Neural progenitor cell (in vitro differentiated cells): ENCODE measurements around the gene CREBBP. TPM values are rescaled to one million over a fixed set of nuclear protein-coding genes. Genes with fewer than 3 reads are reported as not detected.

Source experiments
- DNase-seq: peaks from one replicate; pipeline ENCODE4 v3.0.0-alpha.2; 2016; ENCODE audit warnings: low spot score
- H2AFZ ChIP-seq: fragments of 200-600 bp; sonication (generic); replicated peaks from 2 replicates; pipeline ENCODE4 v1.6.1; 2016; ENCODE audit warnings: antibody characterized with exemption
- H3F3A ChIP-seq: fragments of 200-600 bp; sonication (generic); 2 replicates; pipeline ENCODE4 v1.6.1; 2016; ENCODE audit warnings: antibody characterized with exemption, low read depth
- H3K27ac ChIP-seq: fragments of 200-600 bp; sonication (generic); 2 replicates; pipeline ENCODE4 v1.5.1; 2016; ENCODE audit warnings: mild to moderate bottlenecking
- H3K27me3 ChIP-seq: fragments of 200-600 bp; sonication (generic); 2 replicates; pipeline ENCODE4 v1.6.1; 2016; ENCODE audit warnings: mild to moderate bottlenecking, moderate library complexity
- H3K36me3 ChIP-seq: fragments of 200-600 bp; sonication (generic); 2 replicates; pipeline ENCODE4 v1.5.1; 2016
- H3K4me1 ChIP-seq: fragments of 200-600 bp; sonication (generic); 2 replicates; pipeline ENCODE4 v1.6.1; 2016; ENCODE audit warnings: mixed run types
- H3K4me2 ChIP-seq: fragments of 200-600 bp; sonication (generic); 2 replicates; pipeline ENCODE4 v1.6.1; 2016
- H3K4me3 ChIP-seq: fragments of 200-600 bp; sonication (generic); 2 replicates; pipeline ENCODE4 v1.5.1; 2016
- H3K79me2 ChIP-seq: fragments of 200-600 bp; sonication (generic); 2 replicates; pipeline ENCODE4 v1.6.1; 2016; ENCODE audit warnings: low read depth
- H3K9ac ChIP-seq: fragments of 200-600 bp; sonication (generic); 2 replicates; pipeline ENCODE4 v1.6.1; 2016
- H3K9me3 ChIP-seq: fragments of 200-600 bp; sonication (generic); 2 replicates; pipeline ENCODE4 v1.5.1; 2016; ENCODE audit warnings: low read depth
- H4K20me1 ChIP-seq: fragments of 200-600 bp; sonication (generic); 2 replicates; pipeline ENCODE4 v1.6.1; 2016; ENCODE audit warnings: low read depth
- H3K27ac Mint-ChIP-seq: 3 replicates; pipeline ENCODE4 v1.8.0; 2021; ENCODE audit warnings: mixed read lengths
- H3K27me3 Mint-ChIP-seq: 2 replicates; pipeline ENCODE4 v1.8.0; 2022; ENCODE audit warnings: low read depth, mild to moderate bottlenecking, inconsistent platforms, moderate library complexity, mixed read lengths; ENCODE audit not compliant: insufficient read depth
- H3K36me3 Mint-ChIP-seq: 3 replicates; pipeline ENCODE4 v1.8.0; 2021; ENCODE audit warnings: mixed read lengths
- H3K4me1 Mint-ChIP-seq: 3 replicates; pipeline ENCODE4 v1.8.0; 2021; ENCODE audit warnings: mixed read lengths
- H3K4me3 Mint-ChIP-seq: 3 replicates; pipeline ENCODE4 v1.8.0; 2021; ENCODE audit warnings: mild to moderate bottlenecking, moderate library complexity, mixed read lengths
- H3K9me3 Mint-ChIP-seq: 3 replicates; pipeline ENCODE4 v1.8.0; 2020; ENCODE audit warnings: mixed read lengths
- CTCF ChIP-seq: fragments of 200-600 bp; sonication (generic); IDR thresholded peaks from 2 replicates; pipeline ENCODE4 v1.5.1; 2017; ENCODE audit warnings: antibody characterized with exemption, mild to moderate bottlenecking
- EZH2 ChIP-seq: fragments of 200-600 bp; sonication (generic); IDR thresholded peaks from 2 replicates; pipeline ENCODE4 v1.6.1; 2017; ENCODE audit warnings: antibody characterized with exemption, mild to moderate bottlenecking, moderate library complexity
- EZH2phosphoT487 ChIP-seq: fragments of 200-600 bp; sonication (generic); IDR thresholded peaks from 2 replicates; pipeline ENCODE4 v1.6.1; 2017; ENCODE audit warnings: antibody characterized with exemption
- total RNA-seq: library from RNA; depleted of rRNA; stranded (reverse); fragments of >200 nt; gene quantifications from 2 replicates; pipeline ENCODE4 v1.2.3, GENCODE V29; 2015; ENCODE audit warnings: low replicate concordance

Gene CREBBP
- total RNA-seq, 1 donor from 2014 or later: 60.6 TPM

GRCh38 chr16:3800019-3800418 lies 80.5 kb downstream of the CREBBP start:
- H3K4me1 Mint-ChIP-seq: peaks cover 17% of the 10 kb centered on the region
- no peak overlapping the region for H3K4me3 Mint-ChIP-seq
- Histone ChIP-seq H3K9ac (no peak overlapping the region), H3K4me3 (no peak overlapping the region), H3K79me2 (peaks cover 99% of the 10 kb centered on the region), H3K36me3 (no peaks in the 10 kb centered on the region), H3K27ac (no peak overlapping the region), H4K20me1 (peaks cover 95% of the 10 kb centered on the region), H3K27me3 (no peaks in the 10 kb centered on the region), H2AFZ (no peak overlapping the region), H3K4me1 (peaks cover 3% of the 10 kb centered on the region), H3F3A (no peaks in the 10 kb centered on the region), H3K4me2 (no peak overlapping the region), H3K9me3 (no peaks in the 10 kb centered on the region)
- peaks cover 23% of the 10 kb centered on the region for H3K36me3 Mint-ChIP-seq
- no peaks in the 10 kb centered on the region for H3K9me3 Mint-ChIP-seq
- no peak for DNase-seq
- H3K27ac Mint-ChIP-seq: no peak overlapping the region
- H3K27me3 Mint-ChIP-seq: peaks cover 5% of the 10 kb centered on the region
- no peak for TF ChIP-seq EZH2
- no peak for TF ChIP-seq EZH2phosphoT487
- TF ChIP-seq CTCF: no peak

- H3K4me1 ChIP-seq: peaks cover 3% of the 10 kb centered on the region
- Mint-ChIP-seq H3K27me3 (peaks cover 5% of the 10 kb centered on the region), H3K9me3 (no peaks in the 10 kb centered on the region), H3K4me3 (no peak overlapping the region), H3K4me1 (peaks cover 17% of the 10 kb centered on the region), H3K27ac (no peak overlapping the region), H3K36me3 (peaks cover 20% of the 10 kb centered on the region)
- TF ChIP-seq EZH2phosphoT487: no peak
- no peak for TF ChIP-seq CTCF
- TF ChIP-seq EZH2: no peak
- no peaks in the 10 kb centered on the region for H3K27me3 ChIP-seq
- peaks cover 95% of the 10 kb centered on the region for H4K20me1 ChIP-seq
- no peak overlapping the region for H3K4me3 ChIP-seq
- H3K79me2 ChIP-seq: peaks cover 99% of the 10 kb centered on the region
- no peak for DNase-seq
- no peak overlapping the region for H3K9ac ChIP-seq
- no peak overlapping the region for H3K27ac ChIP-seq
- no peak overlapping the region for H2AFZ ChIP-seq
- H3K36me3 ChIP-seq: no peaks in the 10 kb centered on the region
- no peaks in the 10 kb centered on the region for H3K9me3 ChIP-seq
- no peaks in the 10 kb centered on the region for H3F3A ChIP-seq
- no peak overlapping the region for H3K4me2 ChIP-seq
Observed at GRCh38 chr16:3799354-3799753, 81.2 kb downstream of the CREBBP start.

- no peaks in the 10 kb centered on the region for H3K36me3 ChIP-seq
- no peak overlapping the region for H2AFZ ChIP-seq
- H3K4me1 ChIP-seq: peaks cover 3% of the 10 kb centered on the region
- TF ChIP-seq CTCF: no peak
- TF ChIP-seq EZH2phosphoT487: no peak
- TF ChIP-seq EZH2: no peak
- H3K9ac ChIP-seq: no peak overlapping the region
- H3K79me2 ChIP-seq: peaks cover 99% of the 10 kb centered on the region
- no peak overlapping the region for H3K4me2 ChIP-seq
- DNase-seq: no peak
- Mint-ChIP-seq H3K9me3 (no peaks in the 10 kb centered on the region), H3K4me3 (no peak overlapping the region), H3K36me3 (peaks cover 14% of the 10 kb centered on the region), H3K27ac (no peak overlapping the region), H3K4me1 (peaks cover 17% of the 10 kb centered on the region), H3K27me3 (peaks cover 5% of the 10 kb centered on the region)
- peaks cover 93% of the 10 kb centered on the region for H4K20me1 ChIP-seq
- H3K4me3 ChIP-seq: no peak overlapping the region
- no peaks in the 10 kb centered on the region for H3F3A ChIP-seq
- no peak overlapping the region for H3K27ac ChIP-seq
- no peaks in the 10 kb centered on the region for H3K27me3 ChIP-seq
- no peaks in the 10 kb centered on the region for H3K9me3 ChIP-seq
Observed at GRCh38 chr16:3798838-3799237, 81.7 kb downstream of the CREBBP start.
